Activated naive CD4-positive, alpha-beta T cell treated with anti-CD3 and anti-CD28 coated beads, Interleukin-2, amount 50 U/mL, for 16 hours (primary cell): Measurements from ENCODE around the gene CHAMP1.
A peak's percentile ranks its signal among the peaks of the same experiment; 100 is the strongest.

Source experiments
- DNase-seq: peaks from one replicate; pipeline ENCODE4 v3.0.0-alpha.2; 2020

Gene CHAMP1

GRCh38 chr13:114314074-114314912 is at the start of gene CHAMP1:
CHAMP1 (plus strand) TSS chr13:114314503; CDS start chr13:114323843, 9,340 bp downstream.
- peak; percentile 94 for DNase-seq

- DNase-seq: no peak
Observed at GRCh38 chr13:114264886-114265611, 49.3 kb upstream of the CHAMP1 start.

GRCh38 chr13:114266241-114266640 is 48.1 kb upstream of the CHAMP1 start:
- DNase-seq: no peak

GRCh38 chr13:114268344-114269280 is 45.7 kb upstream of the CHAMP1 start:
- DNase-seq: no peak

- DNase-seq: no peak
Observed at GRCh38 chr13:114269281-114269770, 45.0 kb upstream of the CHAMP1 start.

- DNase-seq: no peak
Observed at GRCh38 chr13:114272977-114273376, 41.3 kb upstream of the CHAMP1 start.

GRCh38 chr13:114275304-114275703 is 39.0 kb upstream of the CHAMP1 start:
- DNase-seq: no peak

- DNase-seq: no peak
Observed at GRCh38 chr13:114279146-114279545, 35.2 kb upstream of the CHAMP1 start.

- DNase-seq: no peak
Observed at GRCh38 chr13:114279758-114280355, 34.4 kb upstream of the CHAMP1 start.

GRCh38 chr13:114281351-114282040 is 32.8 kb upstream of the CHAMP1 start, which contains the start of gene UPF3A:
UPF3A (plus strand) TSS chr13:114281601; CDS start chr13:114281640, 39 bp downstream.
- peak; percentile 88 for DNase-seq

GRCh38 chr13:114282041-114282670 is 32.1 kb upstream of the CHAMP1 start:
- DNase-seq: peak; percentile 76

GRCh38 chr13:114283576-114283975 is 30.7 kb upstream of the CHAMP1 start:
- no peak for DNase-seq

GRCh38 chr13:114284680-114285079 is 29.6 kb upstream of the CHAMP1 start:
- DNase-seq: no peak

- no peak for DNase-seq
Observed at GRCh38 chr13:114285166-114285808, 29.0 kb upstream of the CHAMP1 start.

GRCh38 chr13:114286808-114287207 is 27.5 kb upstream of the CHAMP1 start:
- no peak for DNase-seq

- no peak for DNase-seq
Observed at GRCh38 chr13:114288157-114288591, 26.1 kb upstream of the CHAMP1 start.

- DNase-seq: no peak
Observed at GRCh38 chr13:114296448-114296847, 17.9 kb upstream of the CHAMP1 start.

GRCh38 chr13:114296902-114297301 is 17.4 kb upstream of the CHAMP1 start:
- DNase-seq: no peak

GRCh38 chr13:114298866-114299265 is 15.4 kb upstream of the CHAMP1 start:
- DNase-seq: no peak

GRCh38 chr13:114299604-114300305 is 14.5 kb upstream of the CHAMP1 start:
- no peak for DNase-seq
